Body of pancreas (tissue), 4 donors: ENCODE results near the gene CLDN3. TPM values are rescaled to one million over a fixed set of nuclear protein-coding genes. Genes with fewer than 3 reads are reported as not detected.

Experiments used
- ATAC-seq: fragments of 150-250 bp; one replicate; pipeline ENCODE4 v1.9.1; 2016
- DNase-seq, 4 donors: peaks; one replicate each; pipeline ENCODE4 v3.0.0-alpha.2; 2019
- H3K27ac ChIP-seq, 4 donors: fragments of 200-600 bp; sonication (generic); 1 replicate in 3 of 4; 2 replicates in 1 of 4; pipeline versions ENCODE4 v1.5.1 to v1.6.1; 2016 to 2019; ENCODE audit warnings: mild to moderate bottlenecking in 1 of 4, mixed read lengths in 1 of 4, moderate library complexity in 1 of 4
- H3K27me3 ChIP-seq, 2 donors: fragments of 200-600 bp; sonication (generic); one replicate each; pipeline ENCODE4 v1.6.0; 2016; ENCODE audit warnings: mild to moderate bottlenecking in 1 of 2
- H3K36me3 ChIP-seq, 2 donors: fragments of 200-600 bp; sonication (generic); replicated peaks in 1 of 2; 2 replicates each; pipeline ENCODE4 v1.5.1; 2016; ENCODE audit warnings: low read depth in 2 of 2; ENCODE audit not compliant: insufficient read depth in 1 of 2
- H3K4me1 ChIP-seq: fragments of 200-600 bp; sonication (generic); one replicate; pipeline ENCODE4 v1.6.0; 2016
- H3K4me3 ChIP-seq, 2 donors: fragments of 200-600 bp; sonication (generic); 1 replicate in 1 of 2; 2 replicates in 1 of 2; pipeline ENCODE4 v1.5.1; 2016 to 2019
- H3K9me3 ChIP-seq, 3 donors: fragments of 200-600 bp; sonication (generic); 1 replicate in 2 of 3; 2 replicates in 1 of 3; pipeline ENCODE4 v1.5.1; 2016
- CTCF ChIP-seq, 7 experiments: fragments of 450-650 bp in 4 of 7; fragments of 200-600 bp in 3 of 7; sonication (generic) in 3 of 7; IDR thresholded peaks; one replicate each; pipeline ENCODE4 v1.5.1; 2016 to 2019; ENCODE audit warnings: antibody characterized with exemption in 7 of 7
- POLR2A ChIP-seq, 3 donors: fragments of 450-650 bp; IDR thresholded peaks; one replicate each; pipeline ENCODE4 v1.6.1; 2016; ENCODE audit warnings: antibody characterized with exemption in 3 of 3, mild to moderate bottlenecking in 2 of 3
- WGBS, 2 donors: methylation state at CpG; one replicate each; pipeline ENCODE4 v1.1.5; 2017; 5-methylcytosine and 5-hydroxymethylcytosine counted together
- intact Hi-C: fragments of 100-400 bp; cut with DNase I; formaldehyde crosslinking; loops from one replicate; pipeline ENCODE4 v1.15.1; 2023
- total RNA-seq, 2 donors: library from RNA; depleted of rRNA; stranded (reverse); fragments of >200 nt; gene quantifications; one replicate each; pipeline ENCODE4 v1.1.0, GENCODE V29; 2016

Gene CLDN3
- total RNA-seq, 2 donors from 2014 or later: 94.2 to 150 TPM

- peak overlapping the region; percentile 51 to 100 (median 98) for H3K27ac ChIP-seq
- H3K27me3 ChIP-seq: no peaks in the 10 kb centered on the region
- H3K4me1 ChIP-seq: peaks cover 86% of the 10 kb centered on the region
- TF ChIP-seq POLR2A (IDR thresholded peaks at IDR 0.05) (no peak), CTCF (IDR thresholded peaks at IDR 0.05) (no peak)
- WGBS, 2 donors: 75 to 77% methylated on average over 5 of the region's 5 CpGs
- ATAC-seq: no peak
- no peaks in the 10 kb centered on the region for H3K9me3 ChIP-seq
- H3K36me3 ChIP-seq: peaks cover 0 to 7% of the 10 kb centered on the region in 2 donors
- intact Hi-C loops: no loop called here
- no peak overlapping the region for H3K4me3 ChIP-seq
- peak in 1 of 4 donors; percentile 27 for DNase-seq
Measured at GRCh38 chr7:73740771-73741170, 29.3 kb downstream of the CLDN3 start.

- Histone ChIP-seq H3K36me3 (peaks cover 0 to 7% of the 10 kb centered on the region in 2 donors), H3K4me1 (peaks cover 87% of the 10 kb centered on the region), H3K27ac (peak overlapping the region; percentile 51 to 100 (median 98)), H3K4me3 (no peak overlapping the region), H3K27me3 (no peaks in the 10 kb centered on the region), H3K9me3 (no peaks in the 10 kb centered on the region)
- ATAC-seq: no peak
- TF ChIP-seq CTCF (IDR thresholded peaks at IDR 0.05) (no peak), POLR2A (IDR thresholded peaks at IDR 0.05) (no peak)
- WGBS, 2 donors: 88 to 97% methylated on average over 7 of the region's 7 CpGs
- intact Hi-C loops: no loop called here
- DNase-seq: no peak
Measured at GRCh38 chr7:73740212-73740611, 29.9 kb downstream of the CLDN3 start.

- Histone ChIP-seq H3K36me3 (peaks cover 0 to 7% of the 10 kb centered on the region in 2 donors), H3K4me1 (peaks cover 88% of the 10 kb centered on the region), H3K4me3 (peak overlapping the region in 1 of 2 donors; percentile 7), H3K27ac (peak overlapping the region; percentile 94 to 100 (median 98)), H3K27me3 (no peaks in the 10 kb centered on the region), H3K9me3 (no peaks in the 10 kb centered on the region)
- 22 to 28% methylated on average over 13 of the region's 13 CpGs for WGBS, 2 donors
- ATAC-seq (no peak), DNase-seq (peak in 3 of 4 donors; percentile 36 to 46 (median 43))
- intact Hi-C loops: no loop called here
- TF ChIP-seq CTCF (IDR thresholded peaks at IDR 0.05) (no peak), POLR2A (IDR thresholded peaks at IDR 0.05) (no peak)
Measured at GRCh38 chr7:73739387-73739767, 30.7 kb downstream of the CLDN3 start.

DNA sequence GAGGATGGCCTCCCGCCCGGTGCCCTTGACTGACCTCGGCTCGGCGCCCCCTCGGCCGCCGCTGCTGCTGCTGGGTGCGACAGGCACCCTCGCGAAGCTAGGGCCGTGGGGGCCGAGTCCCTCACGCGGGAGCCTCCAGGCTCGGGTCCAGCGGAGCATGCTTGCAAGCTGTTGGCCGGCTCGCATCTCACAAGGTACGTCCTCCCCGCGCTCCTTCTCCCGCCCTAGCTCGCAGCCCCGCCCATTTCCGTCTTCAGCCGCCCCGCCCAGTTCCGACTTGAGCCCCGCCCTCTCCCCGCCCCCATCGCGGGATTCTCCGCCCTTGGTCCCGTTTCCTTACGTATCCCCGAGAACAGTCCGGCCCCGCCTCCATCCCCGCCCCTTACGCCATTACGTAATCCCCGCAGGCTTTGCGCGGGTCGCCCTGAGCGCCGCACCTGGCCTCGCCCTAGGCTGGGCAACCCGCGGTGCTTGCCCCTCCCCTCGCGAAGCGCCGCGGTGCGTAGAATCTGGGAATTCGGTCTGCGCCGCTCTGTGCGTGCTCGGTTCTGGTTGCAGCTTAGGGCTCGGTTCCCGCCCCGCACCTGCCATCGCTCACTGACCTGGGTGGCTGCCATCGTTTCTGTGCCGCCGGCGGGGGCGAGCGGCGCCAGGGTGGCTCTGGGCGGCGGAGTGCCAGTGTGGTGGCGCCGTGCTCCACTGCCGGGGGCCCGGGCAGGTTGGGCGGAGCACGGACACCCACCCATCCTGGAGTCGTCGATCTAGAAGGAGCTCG is 31.3 kb downstream of the CLDN3 start, which contains the start of gene ABHD11:
ABHD11 (minus strand) TSS at position 191 of the 775 bp plus-strand sequence; CDS start at position 159, 32 bp downstream.
- WGBS, 2 donors: 0% methylated on average over 21 to 78 of the region's 84 CpGs
- ATAC-seq (peak; percentile 74), DNase-seq (peak; percentile 98 to 100 (median 99))
- Histone ChIP-seq H3K36me3 (peaks cover 0 to 7% of the 10 kb centered on the region in 2 donors), H3K4me1 (peaks cover 83% of the 10 kb centered on the region), H3K27ac (peak within 1 kb of the TSS; percentile 94 to 100 (median 98)), H3K9me3 (no peaks in the 10 kb centered on the region), H3K4me3 (peak within 1 kb of the TSS; percentile 49 to 87), H3K27me3 (no peaks in the 10 kb centered on the region)
- peak in 1 of 7 experiments; percentile 4 for TF ChIP-seq CTCF (IDR thresholded peaks at IDR 0.05)
- peak; percentile 98 to 99 (median 99) for TF ChIP-seq POLR2A (IDR thresholded peaks at IDR 0.05)
- intact Hi-C loops: no loop called here
